Cardiac atrium fibroblast (primary cell): ENCODE measurements around the gene DIO2. TPM values are rescaled to one million over a fixed set of nuclear protein-coding genes. Genes with fewer than 3 reads are reported as not detected.

ENCODE experiments used
- total RNA-seq: library from RNA; depleted of rRNA; stranded (reverse); fragments of >200 nt; gene quantifications from 2 replicates; pipeline ENCODE4 v1.2.3, GENCODE V29; 2015

DIO2 gene
- 4.0 and 12.5 TPM in 2 replicates for total RNA-seq

GRCh38 chr14:80211153-80212022, at the start of gene DIO2:
Gene DIO2 (minus strand): TSS chr14:80211504. CDS start chr14:80211472, 32 bp downstream.

